ENCODE results near the gene EYS.
"Not testable (repeated sequence)": the region's sequence is repeated elsewhere in the genome, so short reads cannot be mapped to it uniquely, and the experiment has no call there.

The EYS gene

DNA sequence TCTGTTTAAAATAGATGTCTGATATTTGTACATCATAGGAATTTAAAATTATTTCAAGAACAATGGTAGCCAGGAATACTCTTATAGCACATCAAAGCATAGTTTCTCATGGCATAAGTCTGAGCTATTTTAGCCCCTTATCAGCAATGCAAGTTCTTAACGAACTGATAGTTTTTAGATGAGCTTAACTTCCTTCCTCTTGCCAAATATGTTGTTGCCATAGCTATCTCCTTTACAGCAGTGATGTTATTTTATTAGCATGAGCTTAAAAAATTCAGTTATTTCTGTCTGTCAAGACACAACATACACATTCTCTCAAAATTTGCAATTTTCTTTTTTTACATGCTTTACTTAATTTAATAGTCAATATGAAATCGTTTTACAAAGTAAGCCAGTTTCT, 1204.2 kb downstream of the EYS start:
- DNase-seq (ENCODE audit: low spot score): no peak
- no peak for FAIRE-seq

DNA sequence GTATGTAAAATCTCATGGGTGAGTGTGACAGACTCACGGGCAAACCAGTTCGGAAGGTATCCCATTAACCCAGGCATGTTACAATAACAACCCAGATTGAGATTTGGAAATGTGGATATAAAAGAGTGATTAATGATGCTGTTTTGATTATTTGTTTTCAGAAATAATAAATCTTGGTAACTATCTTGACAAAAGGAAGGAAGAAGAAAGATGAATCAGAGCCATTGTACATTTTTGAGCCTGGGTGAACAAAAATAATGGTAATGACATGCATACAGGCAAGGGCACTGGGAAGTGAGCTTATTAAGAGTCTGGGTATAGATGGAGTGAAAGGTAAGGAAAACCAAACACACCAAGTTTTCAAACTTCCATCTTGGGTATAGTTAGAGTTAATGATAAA, 1209.4 kb downstream of the EYS start:
- no peak for FAIRE-seq

GRCh38 chr6:64489763-64490162, 1217.3 kb downstream of the EYS start:
- no peak for FAIRE-seq
- no peak for DNase-seq (ENCODE audit: low spot score)

More for the DNA sequence above, 1209.4 kb downstream of the EYS start:
- DNase-seq (ENCODE audit: low spot score): no peak

- DNase-seq (ENCODE audit: low spot score) (no peak), FAIRE-seq (no peak)
These were observed 1220.3 kb downstream of the EYS start for GRCh38 chr6:64486578-64487351.

- FAIRE-seq: no peak
These were observed 1223.0 kb downstream of the EYS start for GRCh38 chr6:64483956-64484499.

GRCh38 chr6:64482631-64483030, 1224.4 kb downstream of the EYS start:
- FAIRE-seq (no peak), DNase-seq (ENCODE audit: low spot score) (no peak)

More at GRCh38 chr6:64483956-64484499, 1223.0 kb downstream of the EYS start:
- DNase-seq (ENCODE audit: low spot score): no peak

DNA sequence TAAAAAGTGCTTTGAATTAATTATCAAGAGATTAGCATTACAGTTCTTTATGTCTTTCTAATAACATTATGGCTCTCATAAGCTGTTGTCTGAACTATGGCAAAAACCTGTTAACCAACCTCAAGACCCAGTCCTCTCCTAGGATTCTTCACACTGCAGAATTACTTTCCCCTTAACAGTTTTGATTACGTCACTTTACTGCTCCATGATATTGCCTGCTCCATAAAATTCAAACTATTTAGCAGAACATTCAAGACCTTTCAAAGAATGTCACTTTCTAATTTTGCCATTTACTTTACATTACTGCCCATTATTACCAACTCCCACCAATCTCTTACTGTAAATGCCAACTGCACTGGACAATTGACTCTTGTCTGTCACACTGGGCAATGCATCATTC, 1227.9 kb downstream of the EYS start:
- FAIRE-seq (no peak), DNase-seq (ENCODE audit: low spot score) (no peak)

DNA sequence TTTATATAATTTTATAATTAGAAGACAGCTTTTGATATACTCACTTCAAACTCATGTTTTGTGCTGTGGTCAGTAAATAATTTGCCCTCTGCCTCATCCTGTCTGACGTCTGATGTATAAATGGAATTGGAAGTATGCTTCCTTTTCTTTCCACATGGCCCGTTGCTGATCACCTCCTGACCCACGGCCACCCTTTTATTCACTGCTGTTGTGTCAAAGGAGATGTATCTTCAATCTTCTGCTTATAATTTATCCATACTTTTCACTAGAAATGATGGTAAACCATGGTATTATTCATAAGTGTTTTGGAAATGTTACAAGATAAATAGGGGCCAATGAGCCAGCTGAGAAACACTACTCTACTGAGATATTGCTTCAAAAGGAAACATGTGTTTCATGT, 1229.6 kb downstream of the EYS start:
- FAIRE-seq (peak; percentile 73), DNase-seq (ENCODE audit: low spot score) (peak; percentile 40)

DNA sequence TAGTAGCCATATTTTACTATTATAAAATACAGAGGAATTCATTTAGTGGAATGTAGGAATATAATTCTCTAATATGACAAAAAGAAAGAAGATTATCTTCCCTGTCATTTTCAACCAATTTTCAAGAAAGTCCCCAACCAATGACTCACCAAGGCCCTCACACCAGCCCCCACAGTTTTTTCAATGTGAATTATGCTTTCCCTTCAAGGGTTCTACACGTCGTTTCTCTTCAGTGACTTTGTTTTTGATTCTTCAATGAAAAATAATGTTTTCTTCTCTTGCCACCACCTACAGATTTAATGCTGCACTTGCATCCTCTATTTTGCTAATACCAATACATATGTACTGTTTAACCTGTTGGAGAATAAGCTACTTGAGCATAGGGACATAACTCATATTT, 1230.1 kb downstream of the EYS start:
- FAIRE-seq: peak; percentile 47

GRCh38 chr6:64469405-64469804, 1237.6 kb downstream of the EYS start:
- DNase-seq (ENCODE audit: low spot score); FAIRE-seq: not testable (repeated sequence)

More for the DNA sequence above, 1230.1 kb downstream of the EYS start:
- DNase-seq (ENCODE audit: low spot score): no peak

- no peak for FAIRE-seq
- DNase-seq (ENCODE audit: low spot score): no peak
These were observed 1239.4 kb downstream of the EYS start for GRCh38 chr6:64467656-64468055.

DNA sequence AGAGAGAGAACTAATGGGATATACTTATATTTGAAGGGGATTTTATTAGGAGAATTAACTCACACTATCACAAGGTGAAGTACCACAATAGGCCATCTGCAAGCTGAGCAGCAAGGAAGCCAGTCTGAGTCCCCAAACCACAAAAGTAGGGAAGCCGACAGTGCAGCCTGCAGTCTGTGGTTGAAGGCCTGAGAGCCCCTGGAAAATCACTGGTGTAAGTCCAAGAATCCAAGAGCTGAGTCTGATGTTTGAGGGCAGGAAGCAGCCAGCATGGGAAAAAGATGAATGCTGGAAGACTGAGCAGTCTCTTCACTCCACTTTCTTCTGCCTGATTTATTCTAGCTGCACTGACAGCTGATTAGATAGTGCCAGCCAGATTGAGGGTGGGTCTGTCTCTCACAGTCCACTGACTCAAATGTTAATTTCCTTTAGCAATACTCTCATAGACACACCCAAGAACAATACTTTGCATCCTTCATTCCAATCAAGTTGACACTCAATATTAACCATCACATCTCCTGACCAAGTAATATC, 1247.5 kb downstream of the EYS start:
- peak; percentile 62 for FAIRE-seq
- DNase-seq (ENCODE audit: low spot score): no peak

DNA sequence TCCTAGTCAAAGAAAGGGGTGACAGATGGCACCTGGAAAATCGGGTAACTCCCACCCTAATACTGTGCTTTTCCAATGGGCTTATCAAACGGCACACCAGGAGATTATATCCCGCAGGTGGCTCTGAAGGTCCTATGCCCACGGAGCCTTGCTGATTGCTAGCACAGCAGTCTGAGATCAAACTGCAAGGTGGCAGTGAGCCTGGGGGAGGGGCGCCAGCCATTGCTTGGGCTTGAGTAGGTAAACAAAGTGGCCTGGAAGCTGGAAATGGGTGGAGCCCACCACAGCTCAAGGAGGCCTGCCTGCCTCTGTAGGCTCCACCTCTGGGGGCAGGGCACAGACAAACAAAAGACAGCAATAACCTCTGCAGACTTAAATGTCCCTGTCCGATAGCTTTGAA, 1258.9 kb downstream of the EYS start:
- DNase-seq (ENCODE audit: low spot score); FAIRE-seq: not testable (repeated sequence)

GRCh38 chr6:64445038-64445437, 1262.0 kb downstream of the EYS start:
- DNase-seq (ENCODE audit: low spot score) (no peak), FAIRE-seq (no peak)

DNA sequence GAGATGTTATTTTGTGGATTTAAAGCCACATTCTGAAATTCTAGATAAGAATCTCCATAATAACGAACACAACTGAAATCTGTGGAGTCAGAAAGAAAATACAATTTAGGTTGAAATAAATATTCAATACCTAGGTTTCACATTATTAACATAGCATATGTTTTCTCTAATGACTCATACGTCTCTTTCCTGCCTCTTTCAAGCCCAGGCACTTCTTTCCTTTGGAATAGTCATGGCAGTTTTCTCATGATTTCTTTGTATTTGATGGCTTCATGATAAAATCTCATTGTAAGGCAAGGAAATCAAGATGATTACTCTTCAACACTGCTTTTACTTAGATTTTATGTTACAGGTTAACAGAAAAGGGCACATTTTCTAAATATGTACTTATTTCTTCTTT, 1267.8 kb downstream of the EYS start:
- FAIRE-seq: no peak
- DNase-seq (ENCODE audit: low spot score): no peak

DNA sequence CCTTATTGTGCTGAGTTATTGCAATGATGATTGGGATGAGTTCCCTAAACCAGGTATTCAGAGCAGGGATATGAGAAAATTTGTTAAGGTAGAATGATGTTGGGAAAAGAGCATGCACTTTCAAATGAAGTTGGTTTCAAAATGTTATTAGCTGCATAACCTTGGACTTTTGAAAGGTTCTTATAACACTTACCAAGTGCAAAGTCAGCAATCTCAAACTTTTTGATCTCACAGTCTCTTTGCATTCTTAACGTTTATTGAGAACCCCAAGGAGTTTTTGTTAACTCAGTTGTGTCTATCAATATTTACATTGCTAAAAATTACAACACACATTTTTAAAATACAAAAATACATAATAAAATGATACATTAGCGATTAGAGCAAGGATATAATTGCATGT, 1269.0 kb downstream of the EYS start:
- FAIRE-seq (no peak), DNase-seq (ENCODE audit: low spot score) (no peak)

DNA sequence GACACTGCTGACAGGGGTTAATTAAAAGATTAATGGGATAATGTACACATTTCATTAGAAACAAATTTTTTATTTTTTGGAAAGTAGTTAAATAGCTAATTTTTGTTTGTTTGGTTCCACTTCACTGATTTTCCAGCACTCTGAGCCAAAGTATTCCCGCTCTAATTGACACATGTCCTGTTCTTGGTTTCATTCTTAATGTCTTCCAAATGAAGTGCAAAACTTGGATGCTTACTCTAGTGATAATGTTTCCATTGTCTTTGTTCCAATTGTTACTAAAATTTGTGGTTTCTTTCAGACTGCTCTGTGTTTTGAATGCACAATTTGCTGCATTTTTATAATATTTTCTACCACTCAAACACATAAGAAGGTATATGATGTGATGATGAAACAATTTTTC, 1277.1 kb downstream of the EYS start:
- FAIRE-seq (no peak), DNase-seq (ENCODE audit: low spot score) (no peak)

GRCh38 chr6:64428186-64428585, 1278.8 kb downstream of the EYS start:
- FAIRE-seq: no peak

GRCh38 chr6:64415926-64416325, 1291.1 kb downstream of the EYS start:
- FAIRE-seq (no peak), DNase-seq (ENCODE audit: low spot score) (no peak)

More at GRCh38 chr6:64428186-64428585, 1278.8 kb downstream of the EYS start:
- no peak for DNase-seq (ENCODE audit: low spot score)

GRCh38 chr6:64411226-64411625, 1295.8 kb downstream of the EYS start:
- no peak for FAIRE-seq
- no peak for DNase-seq (ENCODE audit: low spot score)

GRCh38 chr6:64409948-64410347, 1297.1 kb downstream of the EYS start:
- FAIRE-seq (no peak), DNase-seq (ENCODE audit: low spot score) (no peak)

GRCh38 chr6:64404396-64404795, 1302.6 kb downstream of the EYS start:
- no peak for FAIRE-seq
- no peak for DNase-seq (ENCODE audit: low spot score)

- FAIRE-seq (peak; percentile 5), DNase-seq (ENCODE audit: low spot score) (no peak)
These were observed 1323.7 kb downstream of the EYS start for GRCh38 chr6:64383277-64383676.
